SK-N-MC (cell line): Measurements from ENCODE around the gene CXCL17.
A peak's percentile ranks its signal among the peaks of the same experiment; 100 is the strongest.
"Not testable (repeated sequence)": the region's sequence is repeated elsewhere in the genome, so short reads cannot be mapped to it uniquely, and the experiment has no call there.

ENCODE experiments used
- DNase-seq: peaks from one replicate; pipeline ENCODE4 v3.0.0-alpha.2; 2011; ENCODE audit warnings: low read depth, low spot score
- H3K27ac ChIP-seq: fragments of 200-600 bp; sonication (generic); 2 replicates; pipeline ENCODE4 v1.5.1; 2016; ENCODE audit warnings: mixed run types
- H3K36me3 ChIP-seq: fragments of 200-600 bp; sonication (generic); 2 replicates; pipeline ENCODE4 v1.6.1; 2017; ENCODE audit warnings: antibody characterized with exemption, low read length, mixed read lengths; ENCODE audit not compliant: insufficient read depth
- H3K4me3 ChIP-seq: fragments of 200-600 bp; sonication (generic); 2 replicates; pipeline ENCODE4 v1.5.1; 2016
- H3K9ac ChIP-seq: fragments of 200-600 bp; sonication (generic); 2 replicates; pipeline ENCODE4 v1.8.0; 2017; ENCODE audit warnings: mixed run types, mixed read lengths; ENCODE audit not compliant: insufficient read length
- H3K9me3 ChIP-seq: fragments of 200-600 bp; sonication (generic); 2 replicates; pipeline ENCODE4 v1.6.1; 2017; ENCODE audit warnings: low read depth, mild to moderate bottlenecking, antibody characterized with exemption, low read length, moderate library complexity, mixed read lengths
- EZH2 ChIP-seq: fragments of 200-600 bp; sonication (generic); IDR thresholded peaks from one replicate; pipeline ENCODE4 v1.6.1; 2017; ENCODE audit warnings: antibody characterized with exemption
- FOXP2 ChIP-seq: optimal IDR thresholded peaks from 2 replicates; pipeline ENCODE3; 2011; ENCODE audit warnings: mild to moderate bottlenecking, moderate library complexity; ENCODE audit not compliant: insufficient read depth; ENCODE audit errors: extremely low read length, control extremely low read depth
- POLR2AphosphoS5 ChIP-seq: IDR thresholded peaks from 2 replicates; pipeline ENCODE4 v1.6.1; 2012; ENCODE audit warnings: mild to moderate bottlenecking, low read depth, low read length, borderline replicate concordance

CXCL17 gene

GRCh38 chr19:42452590-42452989 is 9.8 kb upstream of the CXCL17 start:
- DNase-seq = no peak
- TF ChIP-seq POLR2AphosphoS5 = no peak
- Histone ChIP-seq H3K9me3 (no peaks in the 10 kb centered on the region), H3K9ac (no peak overlapping the region), H3K36me3 (no peaks in the 10 kb centered on the region), H3K4me3 (no peak overlapping the region), H3K27ac (no peak overlapping the region)

- TF ChIP-seq EZH2 (no peak), POLR2AphosphoS5 (no peak), FOXP2 (no peak)
- peak; percentile 52 for DNase-seq
- no peak overlapping the region for H3K27ac ChIP-seq
- no peaks in the 10 kb centered on the region for H3K36me3 ChIP-seq
- no peaks in the 10 kb centered on the region for H3K9me3 ChIP-seq
- no peak overlapping the region for H3K4me3 ChIP-seq
- H3K9ac ChIP-seq = no peak overlapping the region
Measured at GRCh38 chr19:42450314-42450934, 7.7 kb upstream of the CXCL17 start.

DNA sequence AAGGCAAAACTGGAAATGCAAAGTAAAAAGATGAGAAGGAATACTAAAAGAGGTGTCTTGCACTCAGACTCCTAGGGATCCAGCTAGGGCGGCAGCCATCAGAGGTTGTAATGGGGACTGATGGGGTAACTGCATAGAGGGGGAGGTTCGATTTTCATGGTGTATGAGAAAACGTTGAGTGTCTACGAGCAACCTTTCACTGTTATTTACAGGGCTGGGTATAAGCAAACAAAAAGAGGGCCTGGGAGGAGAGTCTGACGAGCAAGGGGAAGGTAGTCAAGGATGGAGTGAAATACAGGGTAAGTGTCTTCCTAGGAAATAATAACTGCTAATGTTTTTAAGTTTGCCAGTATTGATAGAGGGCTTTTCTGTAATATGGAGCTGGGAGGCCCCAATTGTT is 5.6 kb upstream of the CXCL17 start:
- not testable (repeated sequence) for H3K36me3 ChIP-seq, H3K9ac ChIP-seq, H3K27ac ChIP-seq, H3K4me3 ChIP-seq, H3K9me3 ChIP-seq, DNase-seq

DNA sequence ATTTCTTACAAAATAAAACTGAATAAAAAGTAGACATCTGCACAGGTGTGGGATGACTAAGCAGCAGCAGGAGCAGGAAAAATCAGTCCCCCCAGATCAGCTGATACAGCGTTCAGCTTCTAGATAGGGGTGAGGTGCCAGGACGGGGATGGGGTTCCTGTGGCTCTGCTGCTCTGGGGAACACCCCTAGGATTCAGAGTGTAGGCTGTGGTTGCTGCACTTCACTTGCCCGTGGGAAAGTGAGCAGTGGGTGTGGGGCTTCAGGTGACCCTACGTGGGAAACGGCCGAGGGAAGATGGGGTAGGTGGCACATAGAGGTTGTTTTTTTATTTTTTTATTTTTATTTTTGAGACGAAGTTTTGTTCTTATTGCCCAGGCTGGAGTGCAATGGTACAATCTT is 3.2 kb upstream of the CXCL17 start:
- Histone ChIP-seq H3K9ac (no peak overlapping the region), H3K36me3 (no peaks in the 10 kb centered on the region), H3K27ac (no peak overlapping the region), H3K4me3 (no peak overlapping the region), H3K9me3 (no peaks in the 10 kb centered on the region)
- no peak for TF ChIP-seq EZH2
- TF ChIP-seq POLR2AphosphoS5 = no peak
- TF ChIP-seq FOXP2 = no peak
- no peak for DNase-seq

DNA sequence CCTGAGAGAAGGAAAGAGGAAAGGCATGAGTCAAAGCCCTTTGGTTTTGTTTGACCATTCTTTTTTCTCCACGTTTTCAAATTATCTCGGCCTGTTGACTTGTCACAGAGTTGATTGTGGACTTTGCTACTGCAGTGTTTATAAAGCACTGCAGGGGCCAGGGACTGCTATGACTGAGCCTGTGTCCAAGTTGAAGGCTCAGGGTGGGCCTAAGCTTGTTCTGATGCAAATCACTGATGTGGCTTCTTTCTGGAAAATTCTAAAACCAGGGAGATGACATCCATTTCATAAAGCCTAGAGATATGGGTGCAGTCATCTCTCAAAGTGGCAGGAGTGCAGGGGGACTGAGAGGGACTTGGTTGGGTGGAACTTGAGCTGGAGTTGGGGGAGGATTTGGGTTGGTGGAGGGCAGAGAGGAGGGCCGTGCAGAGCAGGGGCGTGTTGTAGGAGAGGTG is 1.2 kb upstream of the CXCL17 start:
- no peak overlapping the region for H3K4me3 ChIP-seq
- no peak overlapping the region for H3K9ac ChIP-seq
- TF ChIP-seq POLR2AphosphoS5 (no peak), EZH2 (no peak), FOXP2 (no peak)
- no peak for DNase-seq
- H3K9me3 ChIP-seq = no peaks in the 10 kb centered on the region
- H3K36me3 ChIP-seq = no peaks in the 10 kb centered on the region
- no peak overlapping the region for H3K27ac ChIP-seq

DNA sequence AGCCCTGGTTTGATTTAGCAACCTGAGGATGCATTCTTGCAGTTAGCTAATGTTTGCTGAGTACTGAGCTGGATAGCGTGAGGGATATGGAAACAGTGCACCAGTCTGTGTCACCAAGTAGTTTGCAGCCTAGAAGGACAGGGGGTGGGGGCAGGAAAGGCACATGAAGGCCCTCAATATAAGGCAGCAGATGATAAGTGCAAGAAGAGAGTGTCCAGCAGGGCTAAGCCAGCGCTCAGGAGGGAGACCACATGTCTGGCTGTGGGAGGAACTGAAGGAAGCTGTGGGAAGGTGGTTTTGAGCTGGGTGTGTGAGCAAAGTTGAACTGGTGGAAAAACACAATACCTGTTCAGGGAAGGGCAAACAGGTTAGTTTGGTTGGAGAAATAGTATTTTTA is 1.7 kb downstream of the CXCL17 start:
- H3K9ac ChIP-seq = no peak overlapping the region
- no peak for TF ChIP-seq EZH2
- TF ChIP-seq POLR2AphosphoS5 = no peak
- no peak for TF ChIP-seq FOXP2
- H3K4me3 ChIP-seq = no peak overlapping the region
- no peak for DNase-seq
- H3K36me3 ChIP-seq = no peaks in the 10 kb centered on the region
- H3K9me3 ChIP-seq = no peaks in the 10 kb centered on the region
- H3K27ac ChIP-seq = no peak overlapping the region

GRCh38 chr19:42440357-42441048 is 2.2 kb downstream of the CXCL17 start:
- H3K36me3 ChIP-seq = no peaks in the 10 kb centered on the region
- TF ChIP-seq FOXP2 (no peak), EZH2 (no peak), POLR2AphosphoS5 (no peak)
- no peak overlapping the region for H3K4me3 ChIP-seq
- no peaks in the 10 kb centered on the region for H3K9me3 ChIP-seq
- no peak overlapping the region for H3K9ac ChIP-seq
- DNase-seq = no peak
- no peak overlapping the region for H3K27ac ChIP-seq

DNA sequence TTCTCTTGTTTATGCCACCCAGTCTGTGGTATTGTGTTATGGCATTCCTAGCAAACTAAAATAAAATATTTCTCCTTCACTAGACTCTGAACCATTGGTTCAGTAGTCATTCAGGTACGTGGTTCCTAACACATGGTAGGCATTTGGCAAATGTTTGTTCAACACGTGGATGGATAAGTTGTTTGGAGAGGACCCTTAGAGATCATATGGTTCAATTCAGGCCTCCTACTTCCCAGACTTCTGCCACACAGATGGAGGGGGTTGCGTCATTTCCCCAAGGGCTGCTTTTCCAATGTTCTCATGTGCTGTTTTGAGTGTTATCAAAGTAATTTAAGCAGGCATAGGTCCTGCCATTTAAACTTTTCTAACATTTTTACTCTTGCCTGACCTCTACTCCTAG is 6.7 kb downstream of the CXCL17 start:
- H3K27ac ChIP-seq = peak overlapping the region; percentile 53
- no peak for TF ChIP-seq POLR2AphosphoS5
- no peak for TF ChIP-seq EZH2
- no peak for TF ChIP-seq FOXP2
- H3K9me3 ChIP-seq = no peaks in the 10 kb centered on the region
- no peaks in the 10 kb centered on the region for H3K36me3 ChIP-seq
- peak overlapping the region; percentile 25 for H3K9ac ChIP-seq
- H3K4me3 ChIP-seq = 0 out of 2 replicates have a peak overlapping the region, but pooled peaks have one; percentile 4
- DNase-seq = no peak

DNA sequence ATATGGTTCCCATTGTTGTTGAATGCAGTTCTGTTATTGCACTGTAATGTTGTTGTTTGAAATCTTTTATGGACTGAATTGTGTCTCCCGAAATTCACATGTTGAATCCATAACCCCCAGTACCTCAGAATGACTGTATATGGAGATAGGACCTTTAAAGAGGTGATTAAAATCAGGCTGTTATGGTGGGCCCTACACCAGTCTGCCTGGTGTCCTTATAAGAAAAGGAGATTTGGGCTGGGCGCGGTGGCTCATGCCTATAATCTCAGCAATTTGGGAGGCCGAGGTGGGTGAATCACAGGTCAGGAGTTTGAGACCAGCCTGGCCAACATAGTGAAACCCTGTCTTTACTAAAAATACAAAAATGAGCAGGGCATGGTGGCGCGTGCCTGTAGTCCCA is 7.4 kb downstream of the CXCL17 start:
- Histone ChIP-seq H3K27ac (no peak overlapping the region), H3K4me3 (no peak overlapping the region), H3K9ac (no peak overlapping the region), H3K9me3 (no peaks in the 10 kb centered on the region), H3K36me3 (no peaks in the 10 kb centered on the region)
- no peak for TF ChIP-seq POLR2AphosphoS5
- no peak for TF ChIP-seq EZH2
- TF ChIP-seq FOXP2 = no peak
- DNase-seq = no peak
